Tibial nerve (tissue), 4 donors: ENCODE measurements around the gene ABCA10. TPM values are rescaled to one million over a fixed set of nuclear protein-coding genes. Genes with fewer than 3 reads are reported as not detected.

ENCODE experiments used
- DNase-seq, 2 donors: peaks; one replicate each; pipeline ENCODE4 v3.0.0-alpha.2; 2019; ENCODE audit warnings: low spot score in 2 of 2
- H3K27ac ChIP-seq, 4 donors: fragments of 200-600 bp; sonication (generic) in 3 of 4; one replicate each; pipeline ENCODE4 v1.5.1; 2017 to 2019; ENCODE audit warnings: mild to moderate bottlenecking in 1 of 4
- H3K27me3 ChIP-seq, 2 donors: fragments of 200-600 bp; sonication (generic) in 1 of 2; one replicate each; pipeline versions ENCODE4 v1.5.1 to v1.6.0; 2017 to 2019
- H3K36me3 ChIP-seq, 3 donors: fragments of 200-600 bp; sonication (generic); one replicate each; pipeline ENCODE4 v1.5.1; 2018 to 2019
- H3K4me1 ChIP-seq, 4 donors: fragments of 200-600 bp; sonication (generic) in 3 of 4; one replicate each; pipeline ENCODE4 v1.5.1; 2017 to 2019
- H3K4me3 ChIP-seq, 4 donors: fragments of 200-600 bp; sonication (generic) in 3 of 4; one replicate each; pipeline ENCODE4 v1.5.1; 2017 to 2019; ENCODE audit warnings: mild to moderate bottlenecking in 1 of 4, moderate library complexity in 1 of 4
- H3K9me3 ChIP-seq, 4 donors: fragments of 200-600 bp; sonication (generic) in 3 of 4; one replicate each; pipeline ENCODE4 v1.5.1; 2017 to 2019
- CTCF ChIP-seq, 5 experiments: fragments of 200-600 bp in 3 of 5; fragments of 450-650 bp in 2 of 5; sonication (generic) in 3 of 5; IDR thresholded peaks; one replicate each; pipeline ENCODE4 v1.5.1; 2016 to 2019; ENCODE audit warnings: antibody characterized with exemption in 5 of 5, mild to moderate bottlenecking in 3 of 5, moderate library complexity in 2 of 5
- EP300 ChIP-seq, 2 donors: sonication (generic); formaldehyde crosslinking; IDR thresholded peaks; one replicate each; pipeline ENCODE4 v1.6.1; 2017; ENCODE audit warnings: antibody characterized with exemption in 2 of 2, mild to moderate bottlenecking in 1 of 2
- POLR2A ChIP-seq, 2 donors: fragments of 450-650 bp; IDR thresholded peaks; one replicate each; pipeline ENCODE4 v1.6.1; 2017; ENCODE audit warnings: antibody characterized with exemption in 2 of 2, mild to moderate bottlenecking in 2 of 2, moderate library complexity in 2 of 2
- WGBS, 2 donors: methylation state at CpG; one replicate each; pipeline ENCODE4 v1.1.5; 2018; 5-methylcytosine and 5-hydroxymethylcytosine counted together
- total RNA-seq, 4 donors: library from RNA; depleted of rRNA; stranded (reverse); fragments of >200 nt; gene quantifications; one replicate each; pipeline ENCODE4 v1.1.0, GENCODE V29; 2016

Gene ABCA10
- total RNA-seq, 4 donors from 2014 or later, result 61.0 to 110 (median 89.9) TPM

- TF ChIP-seq POLR2A (IDR thresholded peaks at IDR 0.05) (no peak), EP300 (IDR thresholded peaks at IDR 0.05) (no peak), CTCF (IDR thresholded peaks at IDR 0.05) (no peak)
- Histone ChIP-seq H3K9me3 (no peaks in the 10 kb centered on the region), H3K36me3 (no peaks in the 10 kb centered on the region), H3K4me3 (no peak overlapping the region), H3K27me3 (no peaks in the 10 kb centered on the region), H3K4me1 (no peaks in the 10 kb centered on the region), H3K27ac (no peak overlapping the region)
- no peak for DNase-seq
- WGBS, 2 donors, result 68 to 75% methylated on average over 6 of the region's 6 CpGs
Measured at GRCh38 chr17:69269131-69269998, 40.7 kb upstream of the ABCA10 start.

GRCh38 chr17:69268543-69269014 lies 40.0 kb upstream of the ABCA10 start:
- Histone ChIP-seq H3K9me3 (no peaks in the 10 kb centered on the region), H3K4me1 (no peaks in the 10 kb centered on the region), H3K36me3 (peaks cover 0 to 5% (median 0%) of the 10 kb centered on the region in 3 donors), H3K27me3 (no peaks in the 10 kb centered on the region), H3K4me3 (no peak overlapping the region), H3K27ac (no peak overlapping the region)
- no peak for DNase-seq
- 86 to 89% methylated on average over 5 of the region's 5 CpGs for WGBS, 2 donors
- TF ChIP-seq POLR2A (IDR thresholded peaks at IDR 0.05) (no peak), EP300 (IDR thresholded peaks at IDR 0.05) (no peak), CTCF (IDR thresholded peaks at IDR 0.05) (no peak)

GRCh38 chr17:69267219-69267618 lies 38.6 kb upstream of the ABCA10 start:
- Histone ChIP-seq H3K4me3 (no peak overlapping the region), H3K36me3 (peaks cover 0 to 8% (median 0%) of the 10 kb centered on the region in 3 donors), H3K27me3 (no peaks in the 10 kb centered on the region), H3K27ac (no peak overlapping the region), H3K9me3 (no peaks in the 10 kb centered on the region), H3K4me1 (no peaks in the 10 kb centered on the region)
- no peak for DNase-seq
- no peak for TF ChIP-seq CTCF (IDR thresholded peaks at IDR 0.05)
- no peak for TF ChIP-seq POLR2A (IDR thresholded peaks at IDR 0.05)
- 91 to 93% methylated on average over 3 of the region's 3 CpGs for WGBS, 2 donors

DNA sequence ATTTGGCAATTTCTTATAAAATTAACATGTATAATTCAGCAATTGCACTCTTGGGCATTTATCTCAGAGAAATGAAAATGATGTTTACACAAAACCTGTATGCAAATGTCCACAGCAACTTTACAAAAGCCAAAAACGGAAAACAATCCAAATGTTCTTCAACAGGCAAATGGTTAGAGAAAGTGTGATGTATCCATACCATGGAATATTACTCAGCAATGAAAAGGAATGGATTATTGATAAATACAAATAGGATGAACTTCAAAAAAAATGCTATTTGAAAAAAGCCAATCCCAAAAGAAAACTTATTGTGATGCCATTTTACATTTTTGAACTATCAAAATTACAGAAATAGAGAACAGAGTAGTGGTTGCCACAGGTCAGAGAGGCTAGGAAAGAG lies 37.2 kb upstream of the ABCA10 start:
- peaks cover 0 to 8% (median 0%) of the 10 kb centered on the region in 3 donors for H3K36me3 ChIP-seq
- no peaks in the 10 kb centered on the region for H3K9me3 ChIP-seq
- H3K27ac ChIP-seq, result no peak overlapping the region
- no peak for DNase-seq
- H3K4me1 ChIP-seq, result no peaks in the 10 kb centered on the region
- WGBS, 2 donors, result 92 to 94% methylated on average over 1 of the region's 1 CpG
- no peaks in the 10 kb centered on the region for H3K27me3 ChIP-seq
- TF ChIP-seq EP300 (IDR thresholded peaks at IDR 0.05) (no peak), CTCF (IDR thresholded peaks at IDR 0.05) (no peak), POLR2A (IDR thresholded peaks at IDR 0.05) (no peak)
- no peak overlapping the region for H3K4me3 ChIP-seq

GRCh38 chr17:69254187-69254586 lies 25.6 kb upstream of the ABCA10 start:
- TF ChIP-seq POLR2A (IDR thresholded peaks at IDR 0.05) (no peak), EP300 (IDR thresholded peaks at IDR 0.05) (no peak), CTCF (IDR thresholded peaks at IDR 0.05) (no peak)
- H3K27ac ChIP-seq, result no peak overlapping the region
- WGBS, 2 donors, result 69 to 78% methylated on average over 1 of the region's 1 CpG

More at GRCh38 chr17:69254187-69254586, 25.6 kb upstream of the ABCA10 start:
- no peak for DNase-seq
- Histone ChIP-seq H3K4me1 (no peaks in the 10 kb centered on the region), H3K4me3 (no peak overlapping the region), H3K36me3 (peaks cover 0 to 28% (median 0%) of the 10 kb centered on the region in 3 donors), H3K27me3 (no peaks in the 10 kb centered on the region), H3K9me3 (no peaks in the 10 kb centered on the region)
